HG03442 (cell line): Measurements from ENCODE around the gene PTGIS.

ENCODE experiments used
- ATAC-seq: cut with Tn5 transposase; IDR thresholded peaks from one replicate; pipeline ENCODE4 v1.9.1; 2021; ENCODE audit warnings: mild to moderate bottlenecking, moderate library complexity; ENCODE audit not compliant: unreplicated experiment

PTGIS gene

GRCh38 chr20:49503176-49503575 lies 64.8 kb downstream of the PTGIS start:
- no peak for ATAC-seq

GRCh38 chr20:49501917-49502316 lies 66.0 kb downstream of the PTGIS start:
- ATAC-seq: no peak

- no peak for ATAC-seq
These were observed 70.6 kb downstream of the PTGIS start for GRCh38 chr20:49497398-49497669.

- no peak for ATAC-seq
These were observed 71.2 kb downstream of the PTGIS start for GRCh38 chr20:49496553-49497397.

- no peak for ATAC-seq
These were observed 71.9 kb downstream of the PTGIS start for GRCh38 chr20:49496043-49496442.

GRCh38 chr20:49490689-49491088 lies 77.2 kb downstream of the PTGIS start:
- ATAC-seq: no peak

- ATAC-seq: no peak
These were observed 78.2 kb downstream of the PTGIS start for GRCh38 chr20:49489688-49490087.

GRCh38 chr20:49486064-49486463 lies 81.9 kb downstream of the PTGIS start:
- ATAC-seq: no peak

- no peak for ATAC-seq
These were observed 82.4 kb downstream of the PTGIS start for GRCh38 chr20:49485563-49485962.

GRCh38 chr20:49484180-49485140 lies 83.5 kb downstream of the PTGIS start:
- ATAC-seq: no peak

- ATAC-seq: no peak
These were observed 84.2 kb downstream of the PTGIS start for GRCh38 chr20:49483696-49484123.

GRCh38 chr20:49483018-49483695 lies 84.8 kb downstream of the PTGIS start:
- no peak for ATAC-seq

GRCh38 chr20:49482621-49483017 lies 85.3 kb downstream of the PTGIS start, which contains the start of gene KCNB1:
Gene KCNB1, minus strand, starts transcription at chr20:49482668. Its CDS starts 188 bp downstream, at chr20:49482480.
- no peak for ATAC-seq

- no peak for ATAC-seq
These were observed 85.8 kb downstream of the PTGIS start for GRCh38 chr20:49482173-49482572.

- no peak for ATAC-seq
These were observed 86.8 kb downstream of the PTGIS start for GRCh38 chr20:49481116-49481515.

GRCh38 chr20:49480236-49480635 lies 87.7 kb downstream of the PTGIS start:
- ATAC-seq: no peak

- no peak for ATAC-seq
These were observed 88.2 kb downstream of the PTGIS start for GRCh38 chr20:49479785-49480184.

- ATAC-seq: no peak
These were observed 88.9 kb downstream of the PTGIS start for GRCh38 chr20:49478754-49479689.

- no peak for ATAC-seq
These were observed 89.7 kb downstream of the PTGIS start for GRCh38 chr20:49478266-49478665.

GRCh38 chr20:49477200-49477599 lies 90.7 kb downstream of the PTGIS start:
- no peak for ATAC-seq
